H9 (cell line): Measurements from ENCODE around the gene OSBP2. TPM values are rescaled to one million over a fixed set of nuclear protein-coding genes. Genes with fewer than 3 reads are reported as not detected.

Experiments used
- DNase-seq: peaks from one replicate; pipeline ENCODE4 v3.0.0-alpha.2; 2017
- H2AFZ ChIP-seq: one replicate; pipeline ENCODE4 v1.6.1; 2013; ENCODE audit warnings: mild to moderate bottlenecking, low read length, control low read depth, moderate library complexity
- H2AK5ac ChIP-seq: 2 replicates; pipeline ENCODE4 v1.6.1; 2013; ENCODE audit warnings: low read length, control low read depth, mixed read lengths; ENCODE audit not compliant: insufficient read length
- H2BK120ac ChIP-seq: one replicate; pipeline ENCODE4 v1.6.1; 2013; ENCODE audit warnings: low read depth, mild to moderate bottlenecking, low read length, control low read depth, inconsistent platforms; ENCODE audit not compliant: poor library complexity, severe bottlenecking
- H2BK12ac ChIP-seq: 2 replicates; pipeline ENCODE4 v1.6.1; 2013; ENCODE audit warnings: low read length, control low read depth, mixed read lengths, low read depth; ENCODE audit not compliant: insufficient read length
- H2BK15ac ChIP-seq: 2 replicates; pipeline ENCODE4 v1.6.1; 2013; ENCODE audit warnings: low read depth, low read length, control low read depth
- H2BK20ac ChIP-seq: one replicate; pipeline ENCODE4 v1.6.1; 2013; ENCODE audit warnings: low read depth, mild to moderate bottlenecking, low read length, control low read depth, inconsistent platforms; ENCODE audit not compliant: poor library complexity, severe bottlenecking
- H2BK5ac ChIP-seq: 2 replicates; pipeline ENCODE4 v1.6.1; 2013; ENCODE audit warnings: low read length, control low read depth, mixed read lengths; ENCODE audit not compliant: insufficient read length
- H3K14ac ChIP-seq: 2 replicates; pipeline ENCODE4 v1.6.1; 2013; ENCODE audit warnings: low read length, control low read depth; ENCODE audit not compliant: insufficient read depth
- H3K18ac ChIP-seq: 2 replicates; pipeline ENCODE4 v1.6.1; 2013; ENCODE audit warnings: low read depth, mild to moderate bottlenecking, mixed read lengths, low read length, control low read depth; ENCODE audit not compliant: insufficient read length
- H3K23ac ChIP-seq: 2 replicates; pipeline ENCODE4 v1.6.1; 2013; ENCODE audit warnings: low read length, control low read depth, mixed read lengths, low read depth; ENCODE audit not compliant: insufficient read length
- H3K23me2 ChIP-seq: 2 replicates; pipeline ENCODE4 v1.6.1; 2013; ENCODE audit warnings: low read depth, mild to moderate bottlenecking, mixed read lengths, low read length, control low read depth; ENCODE audit not compliant: insufficient read length, poor library complexity, severe bottlenecking
- H3K27ac ChIP-seq: 2 replicates; pipeline ENCODE4 v1.5.1; 2013; ENCODE audit warnings: low read length, control low read depth, mixed read lengths, low read depth; ENCODE audit not compliant: insufficient read length
- H3K27me3 ChIP-seq: 2 replicates; pipeline ENCODE4 v1.6.1; 2013; ENCODE audit warnings: low read length, control low read depth, inconsistent platforms; ENCODE audit not compliant: insufficient read depth
- H3K4ac ChIP-seq: 2 replicates; pipeline ENCODE4 v1.6.1; 2013; ENCODE audit warnings: low read depth, mild to moderate bottlenecking, control low read depth, inconsistent platforms, low read length, moderate library complexity
- H3K4me1 ChIP-seq: 2 replicates; pipeline ENCODE4 v1.6.1; 2013; ENCODE audit warnings: low read length, control low read depth, inconsistent platforms; ENCODE audit not compliant: insufficient read depth
- H3K4me2 ChIP-seq: 2 replicates; pipeline ENCODE4 v1.6.1; 2013; ENCODE audit warnings: low read length, control low read depth, mixed read lengths; ENCODE audit not compliant: insufficient read length, insufficient read depth
- H3K56ac ChIP-seq: 2 replicates; pipeline ENCODE4 v1.6.1; 2013; ENCODE audit warnings: low read depth, mild to moderate bottlenecking, mixed read lengths, low read length, control low read depth; ENCODE audit not compliant: insufficient read length
- H3K79me1 ChIP-seq: 2 replicates; pipeline ENCODE4 v1.6.1; 2013; ENCODE audit warnings: low read depth, mild to moderate bottlenecking, moderate library complexity, low read length, control low read depth, inconsistent platforms; ENCODE audit not compliant: insufficient read depth, poor library complexity, severe bottlenecking
- H3K79me2 ChIP-seq: 2 replicates; pipeline ENCODE4 v1.6.1; 2013; ENCODE audit warnings: low read length, control low read depth, inconsistent platforms; ENCODE audit not compliant: insufficient read depth
- H3K9ac ChIP-seq: 2 replicates; pipeline ENCODE4 v1.6.1; 2013; ENCODE audit warnings: low read length, control low read depth, mixed read lengths; ENCODE audit not compliant: insufficient read length; ENCODE audit errors: extremely low read depth
- H3K9me3 ChIP-seq: one replicate; pipeline ENCODE4 v1.6.1; 2013; ENCODE audit warnings: low read depth, low read length, inconsistent platforms; ENCODE audit not compliant: control insufficient read depth
- H3T11ph ChIP-seq: one replicate; pipeline ENCODE4 v1.6.1; 2013; ENCODE audit warnings: mild to moderate bottlenecking, low read length, control low read depth, inconsistent platforms
- H4K20me1 ChIP-seq: one replicate; pipeline ENCODE4 v1.6.1; 2013; ENCODE audit not compliant: control insufficient read depth, insufficient read length, insufficient read depth
- H4K5ac ChIP-seq: 2 replicates; pipeline ENCODE4 v1.6.1; 2013; ENCODE audit warnings: low read depth, mild to moderate bottlenecking, mixed read lengths, low read length, control low read depth; ENCODE audit not compliant: insufficient read length
- H4K8ac ChIP-seq: replicated peaks from 2 replicates; pipeline ENCODE4 v1.6.1; 2013; ENCODE audit warnings: low read length, control low read depth, mixed read lengths, low read depth; ENCODE audit not compliant: insufficient read length
- H4K91ac ChIP-seq: 2 replicates; pipeline ENCODE4 v1.6.1; 2013; ENCODE audit warnings: low read depth, mild to moderate bottlenecking, moderate library complexity, mixed read lengths, low read length, control low read depth; ENCODE audit not compliant: insufficient read length
- H3K27ac Mint-ChIP-seq, 3 experiments: 2 replicates in 2 of 3; 3 replicates in 1 of 3; pipeline ENCODE4 v1.8.0; 2020 to 2021; ENCODE audit warnings: mixed read lengths in 3 of 3, mild to moderate bottlenecking in 1 of 3, moderate library complexity in 1 of 3
- H3K27me3 Mint-ChIP-seq: 2 replicates; pipeline ENCODE4 v1.8.0; 2021; ENCODE audit warnings: low read depth, mild to moderate bottlenecking, moderate library complexity, mixed read lengths
- H3K36me3 Mint-ChIP-seq, 3 experiments: 2 replicates in 2 of 3; 3 replicates in 1 of 3; pipeline ENCODE4 v1.8.0; 2020 to 2021; ENCODE audit warnings: low read depth in 3 of 3, mixed read lengths in 3 of 3; ENCODE audit not compliant: insufficient read depth in 1 of 3
- H3K4me1 Mint-ChIP-seq, 2 experiments: 2 replicates each; pipeline ENCODE4 v1.8.0; 2020; ENCODE audit warnings: mixed read lengths in 2 of 2
- H3K4me3 Mint-ChIP-seq, 2 experiments: 2 replicates in 1 of 2; 3 replicates in 1 of 2; pipeline ENCODE4 v1.8.0; 2020 to 2021; ENCODE audit warnings: mild to moderate bottlenecking in 2 of 2, mixed read lengths in 2 of 2, moderate library complexity in 1 of 2
- H3K9me3 Mint-ChIP-seq, 2 experiments: 2 replicates in 1 of 2; 3 replicates in 1 of 2; pipeline ENCODE4 v1.8.0; 2020; ENCODE audit warnings: mild to moderate bottlenecking in 2 of 2, mixed read lengths in 2 of 2, moderate library complexity in 1 of 2
- CTCF ChIP-seq: fragments of 200-600 bp; sonication (generic); conservative IDR thresholded peaks from 3 replicates; pipeline ENCODE4 v1.8.0; 2021; ENCODE audit warnings: antibody characterized with exemption, mild to moderate bottlenecking
- WGBS: extraction: QIAGEN DNeasy Blood & Tissue Kit; methylation state at CpG from one replicate; pipeline ENCODE4 v1.1.7; 2013; ENCODE audit warnings: missing lambda C conversion rate, low lambda C conversion rate, mixed read lengths; ENCODE audit not compliant: insufficient read length; ENCODE audit errors: extremely low coverage; 5-methylcytosine and 5-hydroxymethylcytosine counted together
- total RNA-seq: library from RNA; stranded (reverse); gene quantifications from 2 replicates; pipeline ENCODE4 v1.2.1, GENCODE V29; 2021

Gene OSBP2
- total RNA-seq, 1 experiment from 2014 or later, result 3.4 TPM

GRCh38 chr22:30932661-30933060 is 238.0 kb downstream of the OSBP2 start:
- H4K91ac ChIP-seq, result no peak overlapping the region
- H2BK20ac ChIP-seq, result no peak overlapping the region
- H3T11ph ChIP-seq, result no peak overlapping the region
- no peak overlapping the region for H3K23ac ChIP-seq
- H4K5ac ChIP-seq, result no peak overlapping the region
- no peak overlapping the region for H2BK12ac ChIP-seq
- H3K27ac Mint-ChIP-seq, result peak overlapping the region in 1 of 3 experiments; percentile 30; a peak in 1 of 7 replicates
- peaks cover 67 to 88% (median 86%) of the 10 kb centered on the region in 3 experiments; a peak in 6 of 7 replicates for H3K36me3 Mint-ChIP-seq
- no peak overlapping the region for H2AFZ ChIP-seq
- H3K23me2 ChIP-seq, result no peaks in the 10 kb centered on the region
- H3K4ac ChIP-seq, result no peak overlapping the region
- no peaks in the 10 kb centered on the region; the same call in 1 of the 2 replicates for H3K27me3 Mint-ChIP-seq
- H3K56ac ChIP-seq, result no peak overlapping the region
- no peaks in the 10 kb centered on the region for H3K4me1 Mint-ChIP-seq
- H3K79me1 ChIP-seq, result no peaks in the 10 kb centered on the region
- no peak for DNase-seq
- H3K4me2 ChIP-seq, result no peak overlapping the region
- H3K9me3 ChIP-seq, result no peaks in the 10 kb centered on the region
- H3K4me1 ChIP-seq, result no peaks in the 10 kb centered on the region
- H2BK120ac ChIP-seq, result no peak overlapping the region
- H3K4me3 Mint-ChIP-seq, result no peak overlapping the region
- H2BK15ac ChIP-seq, result no peak overlapping the region
- no peak overlapping the region for H3K27ac ChIP-seq
- no peak overlapping the region for H2AK5ac ChIP-seq
- no peak overlapping the region for H4K8ac ChIP-seq
- no peak overlapping the region for H3K18ac ChIP-seq
- H2BK5ac ChIP-seq, result no peak overlapping the region
- no peak overlapping the region for H3K9ac ChIP-seq
- peaks cover 2% of the 10 kb centered on the region for H4K20me1 ChIP-seq
- no peak overlapping the region for H3K14ac ChIP-seq
- H3K9me3 Mint-ChIP-seq, result no peaks in the 10 kb centered on the region; a peak in 1 of 5 replicates
- no peaks in the 10 kb centered on the region for H3K79me2 ChIP-seq
- TF ChIP-seq CTCF, result no peak
- H3K27me3 ChIP-seq, result no peaks in the 10 kb centered on the region
- WGBS, result no CpG with 5 or more reads among the region's 16 CpGs
